COR-L47 (cell line): ENCODE measurements around the gene CPS1.

Experiments
- DNase-seq: peaks from one replicate; lab custom pipeline; 2025; lab: John Stamatoyannopoulos, UW

The CPS1 gene

GRCh38 chr2:210556329-210556980, at the start of gene CPS1:
Gene CPS1 (plus strand): TSS chr2:210556599. CDS start chr2:210556734, 135 bp downstream.
- DNase-seq = no peak

GRCh38 chr2:210515911-210516310, 40.5 kb upstream of the CPS1 start:
- DNase-seq = no peak

GRCh38 chr2:210517264-210517663, 39.1 kb upstream of the CPS1 start:
- no peak for DNase-seq

GRCh38 chr2:210519594-210519993, 36.8 kb upstream of the CPS1 start:
- no peak for DNase-seq

GRCh38 chr2:210522399-210522798, 34.0 kb upstream of the CPS1 start:
- DNase-seq = no peak

GRCh38 chr2:210523650-210524289, 32.6 kb upstream of the CPS1 start:
- DNase-seq = no peak

- DNase-seq = no peak
These were observed 31.9 kb upstream of the CPS1 start for GRCh38 chr2:210524533-210524932.

GRCh38 chr2:210527286-210527685, 29.1 kb upstream of the CPS1 start:
- no peak for DNase-seq

GRCh38 chr2:210528716-210529115, 27.7 kb upstream of the CPS1 start:
- no peak for DNase-seq

- DNase-seq = no peak
These were observed 25.3 kb upstream of the CPS1 start for GRCh38 chr2:210531050-210531449.

- no peak for DNase-seq
These were observed 24.9 kb upstream of the CPS1 start for GRCh38 chr2:210531482-210531881.

GRCh38 chr2:210533389-210533788, 23.0 kb upstream of the CPS1 start:
- DNase-seq = no peak

GRCh38 chr2:210534879-210535278, 21.5 kb upstream of the CPS1 start:
- DNase-seq = no peak

- no peak for DNase-seq
These were observed 19.3 kb upstream of the CPS1 start for GRCh38 chr2:210536973-210537650.

- DNase-seq = no peak
These were observed 17.4 kb upstream of the CPS1 start for GRCh38 chr2:210539035-210539434.

- DNase-seq = no peak
These were observed 16.6 kb upstream of the CPS1 start for GRCh38 chr2:210539578-210540416.

- no peak for DNase-seq
These were observed 15.9 kb upstream of the CPS1 start for GRCh38 chr2:210540471-210540870.

GRCh38 chr2:210540900-210541289, 15.5 kb upstream of the CPS1 start:
- no peak for DNase-seq

GRCh38 chr2:210541290-210541902, 15.0 kb upstream of the CPS1 start:
- no peak for DNase-seq

- no peak for DNase-seq
These were observed 12.3 kb upstream of the CPS1 start for GRCh38 chr2:210544007-210544590.

GRCh38 chr2:210544831-210545230, 11.6 kb upstream of the CPS1 start:
- DNase-seq = no peak
